ENCODE results near the gene ABL2. TPM values are rescaled to one million over a fixed set of nuclear protein-coding genes. Genes with fewer than 3 reads are reported as not detected.

The ABL2 gene
- total RNA-seq, 2 donors from 2014 or later, result 20.2 to 28.0 TPM

DNA sequence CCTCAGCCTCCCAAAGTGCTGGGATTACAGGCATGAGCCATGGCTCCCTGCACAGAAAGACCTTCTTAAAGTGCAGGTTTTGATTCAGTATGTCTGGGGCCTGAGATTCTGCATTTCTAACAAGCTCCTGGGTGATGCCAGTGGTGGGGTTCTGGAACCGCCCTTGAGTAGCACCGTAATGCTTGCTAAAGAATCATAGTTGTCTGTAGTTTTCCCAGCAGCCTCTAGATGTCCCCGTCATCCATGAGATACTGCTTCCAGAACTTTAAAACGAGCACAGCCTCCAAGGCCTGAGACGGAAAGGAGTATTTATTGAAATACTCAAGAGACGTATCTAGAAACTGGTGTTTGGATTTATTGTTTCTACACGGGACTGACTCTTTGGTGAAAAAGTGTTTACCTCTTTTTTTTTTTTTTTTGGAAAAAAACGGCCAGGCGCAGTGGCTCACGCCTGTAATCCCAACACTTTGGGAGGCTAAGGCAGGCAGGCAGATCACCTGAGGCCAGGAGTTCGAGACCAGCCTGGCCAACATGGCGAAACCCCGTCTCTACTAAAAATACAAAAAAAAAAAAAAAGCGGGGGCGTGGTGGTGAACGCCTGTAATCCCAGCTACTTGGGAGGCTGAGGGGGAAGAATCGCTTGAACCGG lies 150.2 kb downstream of the ABL2 start:
- TF ChIP-seq, protein P1, sequence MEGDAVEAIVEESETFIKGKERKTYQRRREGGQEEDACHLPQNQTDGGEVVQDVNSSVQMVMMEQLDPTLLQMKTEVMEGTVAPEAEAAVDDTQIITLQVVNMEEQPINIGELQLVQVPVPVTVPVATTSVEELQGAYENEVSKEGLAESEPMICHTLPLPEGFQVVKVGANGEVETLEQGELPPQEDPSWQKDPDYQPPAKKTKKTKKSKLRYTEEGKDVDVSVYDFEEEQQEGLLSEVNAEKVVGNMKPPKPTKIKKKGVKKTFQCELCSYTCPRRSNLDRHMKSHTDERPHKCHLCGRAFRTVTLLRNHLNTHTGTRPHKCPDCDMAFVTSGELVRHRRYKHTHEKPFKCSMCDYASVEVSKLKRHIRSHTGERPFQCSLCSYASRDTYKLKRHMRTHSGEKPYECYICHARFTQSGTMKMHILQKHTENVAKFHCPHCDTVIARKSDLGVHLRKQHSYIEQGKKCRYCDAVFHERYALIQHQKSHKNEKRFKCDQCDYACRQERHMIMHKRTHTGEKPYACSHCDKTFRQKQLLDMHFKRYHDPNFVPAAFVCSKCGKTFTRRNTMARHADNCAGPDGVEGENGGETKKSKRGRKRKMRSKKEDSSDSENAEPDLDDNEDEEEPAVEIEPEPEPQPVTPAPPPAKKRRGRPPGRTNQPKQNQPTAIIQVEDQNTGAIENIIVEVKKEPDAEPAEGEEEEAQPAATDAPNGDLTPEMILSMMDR (conservative IDR thresholded peaks at IDR 0.05), result peak; percentile 79
- no peak overlapping the region for H3K4me3 ChIP-seq (ENCODE audit: low read length)
- no peak overlapping the region for H3K27ac ChIP-seq (ENCODE audit: low read depth, low read length)
- 49 to 75% methylated on average over 5 to 17 of the region's 18 CpGs for WGBS, 2 experiments (ENCODE audit: insufficient coverage in 1 of 2, insufficient read length in 1 of 2)
- H3K36me3 ChIP-seq (ENCODE audit: control insufficient read depth, insufficient read depth, low read length), result peaks cover 22% of the 10 kb centered on the region
- H3K9me3 Mint-ChIP-seq, result no peaks in the 10 kb centered on the region
- peaks cover 19% of the 10 kb centered on the region for H3K4me1 Mint-ChIP-seq
- no peaks in the 10 kb centered on the region for H3K9me3 ChIP-seq (ENCODE audit: control insufficient read depth, low read length)
- H3K27ac Mint-ChIP-seq, result no peak overlapping the region
- peaks cover 3% of the 10 kb centered on the region for H3K36me3 Mint-ChIP-seq (ENCODE audit: low read depth)
- H3K27me3 ChIP-seq (ENCODE audit: control insufficient read depth, insufficient read depth, low read length, poor library complexity, severe bottlenecking), result no peaks in the 10 kb centered on the region
- DNase-seq, result peak; percentile 76
- H3K27me3 Mint-ChIP-seq (ENCODE audit: insufficient read depth), result no peaks in the 10 kb centered on the region
- H3K9ac ChIP-seq (ENCODE audit: extremely low read depth, low read length, poor library complexity, severe bottlenecking), result no peak overlapping the region
- H3K4me1 ChIP-seq (ENCODE audit: control insufficient read depth, insufficient read depth, low read length), result no peaks in the 10 kb centered on the region
- no peak overlapping the region for H3K4me3 Mint-ChIP-seq

DNA sequence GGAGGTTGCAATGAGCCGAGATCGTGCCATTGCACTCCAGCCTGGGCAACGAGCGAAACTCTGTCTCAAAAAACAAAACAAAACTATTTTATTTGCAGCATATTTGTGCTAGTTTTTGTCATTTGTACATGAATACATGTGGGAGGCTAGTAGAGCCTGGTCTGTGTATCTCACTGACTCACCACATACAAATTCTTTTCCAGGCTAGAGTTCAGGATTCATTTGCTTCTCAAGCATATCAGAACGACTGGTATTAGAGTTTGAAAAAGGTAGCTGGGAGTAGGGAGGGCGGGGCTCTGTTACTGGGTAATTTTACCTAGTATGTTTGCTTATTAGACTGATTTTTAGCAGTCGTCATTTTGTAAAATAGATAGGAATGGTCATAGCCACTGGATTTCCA lies 152.1 kb downstream of the ABL2 start:
- Histone ChIP-seq H3K36me3 (ENCODE audit: control insufficient read depth, insufficient read depth, low read length) (peaks cover 30% of the 10 kb centered on the region), H3K27me3 (ENCODE audit: control insufficient read depth, insufficient read depth, low read length, poor library complexity, severe bottlenecking) (no peaks in the 10 kb centered on the region), H3K4me3 (ENCODE audit: low read length) (no peak overlapping the region), H3K4me1 (ENCODE audit: control insufficient read depth, insufficient read depth, low read length) (no peaks in the 10 kb centered on the region), H3K9me3 (ENCODE audit: control insufficient read depth, low read length) (no peaks in the 10 kb centered on the region), H3K27ac (ENCODE audit: low read depth, low read length) (no peak overlapping the region), H3K9ac (ENCODE audit: extremely low read depth, low read length, poor library complexity, severe bottlenecking) (no peak overlapping the region)
- TF ChIP-seq, protein P1 (conservative IDR thresholded peaks at IDR 0.05), result no peak
- Mint-ChIP-seq H3K9me3 (no peaks in the 10 kb centered on the region), H3K4me3 (no peak overlapping the region), H3K36me3 (ENCODE audit: low read depth) (peaks cover 11% of the 10 kb centered on the region), H3K27ac (no peak overlapping the region), H3K4me1 (peaks cover 11% of the 10 kb centered on the region), H3K27me3 (ENCODE audit: insufficient read depth) (no peaks in the 10 kb centered on the region)
- 88 to 90% methylated on average over 4 to 7 of the region's 7 CpGs for WGBS, 2 experiments (ENCODE audit: insufficient coverage in 1 of 2, insufficient read length in 1 of 2)
- no peak for DNase-seq

DNA sequence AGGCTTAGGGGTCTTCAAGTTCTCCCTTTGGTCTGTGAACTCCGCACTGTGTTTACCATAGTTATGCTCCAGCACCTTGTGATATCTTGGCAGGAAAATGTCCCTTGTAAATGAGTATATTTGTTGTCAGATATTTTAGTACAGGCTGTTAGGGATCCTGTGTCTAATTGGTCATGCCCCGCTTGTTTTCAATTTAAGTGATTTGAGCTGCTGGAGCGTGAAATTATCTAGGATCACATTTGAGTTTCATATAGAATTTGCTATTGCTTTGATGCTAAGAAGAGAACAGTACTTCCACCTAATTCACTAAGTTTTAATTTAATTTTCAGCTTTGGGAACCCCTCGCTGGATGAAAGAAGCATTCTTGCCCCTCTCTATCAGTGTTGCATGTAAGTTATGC lies 163.0 kb downstream of the ABL2 start:
- H3K27me3 Mint-ChIP-seq (ENCODE audit: insufficient read depth), result no peaks in the 10 kb centered on the region
- DNase-seq, result no peak
- H3K4me3 Mint-ChIP-seq, result no peak overlapping the region
- H3K4me1 Mint-ChIP-seq, result no peaks in the 10 kb centered on the region
- no peaks in the 10 kb centered on the region for H3K9me3 Mint-ChIP-seq
- Histone ChIP-seq H3K27me3 (ENCODE audit: control insufficient read depth, insufficient read depth, low read length, poor library complexity, severe bottlenecking) (no peaks in the 10 kb centered on the region), H3K36me3 (ENCODE audit: control insufficient read depth, insufficient read depth, low read length) (peaks cover 43% of the 10 kb centered on the region), H3K9me3 (ENCODE audit: control insufficient read depth, low read length) (no peaks in the 10 kb centered on the region), H3K4me3 (ENCODE audit: low read length) (no peak overlapping the region), H3K9ac (ENCODE audit: extremely low read depth, low read length, poor library complexity, severe bottlenecking) (no peak overlapping the region), H3K4me1 (ENCODE audit: control insufficient read depth, insufficient read depth, low read length) (no peaks in the 10 kb centered on the region), H3K27ac (ENCODE audit: low read depth, low read length) (no peak overlapping the region)
- peaks cover 46% of the 10 kb centered on the region for H3K36me3 Mint-ChIP-seq (ENCODE audit: low read depth)
- TF ChIP-seq, protein P1 (conservative IDR thresholded peaks at IDR 0.05), result no peak
- 91 to 98% methylated on average over 3 to 4 of the region's 4 CpGs for WGBS, 2 experiments (ENCODE audit: insufficient coverage in 1 of 2, insufficient read length in 1 of 2)
- H3K27ac Mint-ChIP-seq, result no peak overlapping the region

Data from endodermal cell (in vitro differentiated cells).